Osteoblast (primary cell): ENCODE data around the gene ESPNL. TPM values are rescaled to one million over a fixed set of nuclear protein-coding genes. Genes with fewer than 3 reads are reported as not detected.
A peak's percentile ranks its signal among the peaks of the same experiment; 100 is the strongest.

Source experiments
- DNase-seq: peaks from one replicate; pipeline ENCODE4 v3.0.0; 2011; ENCODE audit warnings: low spot score, mixed read lengths; ENCODE audit not compliant: insufficient read length; ENCODE audit errors: missing footprints
- H2AFZ ChIP-seq: 2 replicates; pipeline ENCODE4 v1.6.0; 2011; ENCODE audit warnings: mild to moderate bottlenecking, low read length
- H3K27ac ChIP-seq: 2 replicates; pipeline ENCODE4 v1.5.1; 2011; ENCODE audit warnings: mild to moderate bottlenecking, low read depth, low read length, moderate library complexity
- H3K27me3 ChIP-seq: 2 replicates; pipeline ENCODE4 v1.6.0; 2012; ENCODE audit warnings: mild to moderate bottlenecking, control low read depth, inconsistent platforms, low read length, moderate library complexity; ENCODE audit not compliant: insufficient read depth
- H3K36me3 ChIP-seq: 2 replicates; pipeline ENCODE4 v1.5.1; 2011; ENCODE audit warnings: mild to moderate bottlenecking, low read length, control low read depth, moderate library complexity; ENCODE audit not compliant: insufficient read depth
- H3K4me1 ChIP-seq: 2 replicates; pipeline ENCODE4 v1.5.1; 2011; ENCODE audit warnings: mild to moderate bottlenecking, low read length, control low read depth, moderate library complexity; ENCODE audit not compliant: insufficient read depth
- H3K4me2 ChIP-seq: 2 replicates; pipeline ENCODE4 v1.6.0; 2011; ENCODE audit warnings: mild to moderate bottlenecking, low read length; ENCODE audit not compliant: insufficient read depth
- H3K4me3 ChIP-seq: fragments of 200-600 bp; sonication (generic); 3 replicates; pipeline ENCODE4 v1.5.1; 2012; ENCODE audit warnings: mild to moderate bottlenecking, low read length, inconsistent platforms; ENCODE audit not compliant: insufficient read depth
- H3K79me2 ChIP-seq: 2 replicates; pipeline ENCODE4 v1.6.0; 2012; ENCODE audit warnings: mild to moderate bottlenecking, low read length, control low read depth, inconsistent platforms; ENCODE audit not compliant: insufficient read depth
- H3K9me3 ChIP-seq: 2 replicates; pipeline ENCODE4 v1.5.1; 2011; ENCODE audit warnings: low read depth, low read length, control low read depth
- H4K20me1 ChIP-seq: 2 replicates; pipeline ENCODE4 v1.6.0; 2012; ENCODE audit warnings: mild to moderate bottlenecking, low read length, control low read depth; ENCODE audit not compliant: insufficient read depth
- CTCF ChIP-seq: IDR thresholded peaks from 2 replicates; pipeline ENCODE4 v1.5.1; 2011; ENCODE audit warnings: mild to moderate bottlenecking, low read depth, low read length, moderate library complexity; ENCODE audit errors: extremely low read depth
- total RNA-seq: library from RNA; depleted of rRNA; stranded (reverse); fragments of >200 nt; gene quantifications from 2 replicates; pipeline ENCODE4 v1.2.3, GENCODE V29; 2012

Gene ESPNL
- total RNA-seq, 1 donor = 9.8 TPM

- H3K4me1 ChIP-seq = peaks cover 4% of the 10 kb centered on the region
- no peaks in the 10 kb centered on the region for H4K20me1 ChIP-seq
- no peaks in the 10 kb centered on the region for H3K79me2 ChIP-seq
- DNase-seq = peak; percentile 85
- H3K27ac ChIP-seq = no peak overlapping the region
- H3K36me3 ChIP-seq = no peaks in the 10 kb centered on the region
- no peak overlapping the region for H3K4me2 ChIP-seq
- TF ChIP-seq CTCF = no peak
- H3K27me3 ChIP-seq = peaks cover 6% of the 10 kb centered on the region
- H3K4me3 ChIP-seq = no peak overlapping the region
- H2AFZ ChIP-seq = no peak overlapping the region
- H3K9me3 ChIP-seq = no peaks in the 10 kb centered on the region
Measured at GRCh38 chr2:238160206-238161129, 60.3 kb downstream of the ESPNL start.

GRCh38 chr2:238161291-238162051, 61.3 kb downstream of the ESPNL start:
- DNase-seq = peak; percentile 79
- Histone ChIP-seq H4K20me1 (no peaks in the 10 kb centered on the region), H3K79me2 (no peaks in the 10 kb centered on the region), H2AFZ (no peak overlapping the region), H3K27me3 (peaks cover 6% of the 10 kb centered on the region), H3K36me3 (no peaks in the 10 kb centered on the region), H3K9me3 (no peaks in the 10 kb centered on the region), H3K4me1 (peaks cover 4% of the 10 kb centered on the region), H3K27ac (no peak overlapping the region), H3K4me2 (no peak overlapping the region), H3K4me3 (no peak overlapping the region)
- no peak for TF ChIP-seq CTCF

- TF ChIP-seq CTCF = no peak
Measured at GRCh38 chr2:238162251-238162845, 62.2 kb downstream of the ESPNL start.

More at GRCh38 chr2:238162251-238162845, 62.2 kb downstream of the ESPNL start:
- Histone ChIP-seq H2AFZ (no peak overlapping the region), H3K4me1 (peaks cover 4% of the 10 kb centered on the region), H3K36me3 (no peaks in the 10 kb centered on the region), H3K4me2 (no peak overlapping the region), H3K27ac (no peak overlapping the region), H3K4me3 (no peak overlapping the region), H3K9me3 (no peaks in the 10 kb centered on the region), H3K27me3 (peaks cover 6% of the 10 kb centered on the region), H3K79me2 (no peaks in the 10 kb centered on the region), H4K20me1 (no peaks in the 10 kb centered on the region)
- DNase-seq = peak; percentile 65
